WTC11 (cell line): Measurements from ENCODE around the gene PTH1R. TPM values are rescaled to one million over a fixed set of nuclear protein-coding genes. Genes with fewer than 3 reads are reported as not detected.
A peak's percentile ranks its signal among the peaks of the same experiment; 100 is the strongest.

ENCODE experiments used
- ATAC-seq: fragments of 200-7000 bp; cut with Tn5 transposase; 2 replicates; pipeline ENCODE4 v1.10.0; 2021; ENCODE audit warnings: mild to moderate bottlenecking, moderate library complexity
- CTCF ChIA-PET: fragments of 300-600 bp; sonication (Branson Sonifier 250); formaldehyde crosslinking; loops from one replicate; lab custom pipeline; 2021; ENCODE audit warnings: antibody characterized with exemption; lab: Charles Lee
- POLR2A ChIA-PET: fragments of 350-600 bp; sonication (Branson Sonifier 250); formaldehyde crosslinking; loops from one replicate; lab custom pipeline; 2021; ENCODE audit warnings: antibody characterized with exemption; lab: Charles Lee
- DNase-seq: peaks from one replicate; pipeline ENCODE4 v3.0.0; 2021; ENCODE audit warnings: low spot score
- H3K27ac Mint-ChIP-seq: 2 replicates; pipeline ENCODE4 v1.8.0; 2021; ENCODE audit warnings: mixed read lengths
- H3K27me3 Mint-ChIP-seq: 2 replicates; pipeline ENCODE4 v1.8.0; 2021; ENCODE audit warnings: low read depth, mild to moderate bottlenecking, moderate library complexity, mixed read lengths
- H3K36me3 Mint-ChIP-seq: 2 replicates; pipeline ENCODE4 v1.8.0; 2021; ENCODE audit warnings: mixed read lengths
- H3K4me1 Mint-ChIP-seq: 2 replicates; pipeline ENCODE4 v1.8.0; 2022; ENCODE audit warnings: mixed read lengths
- H3K4me3 Mint-ChIP-seq: 2 replicates; pipeline ENCODE4 v1.8.0; 2021; ENCODE audit warnings: mild to moderate bottlenecking, moderate library complexity, mixed read lengths
- H3K9me3 Mint-ChIP-seq: 2 replicates; pipeline ENCODE4 v1.8.0; 2021; ENCODE audit warnings: mixed read lengths
- ATF3 ChIP-seq: sonication (generic); formaldehyde crosslinking; conservative IDR thresholded peaks from 2 replicates; pipeline ENCODE4 v1.8.1; 2022; ENCODE audit warnings: mild to moderate bottlenecking, missing genetic modification reagents
- E2F4 ChIP-seq: sonication (generic); formaldehyde crosslinking; IDR thresholded peaks from 2 replicates; pipeline ENCODE4 v1.8.1; 2022; ENCODE audit warnings: low read depth, mild to moderate bottlenecking, moderate library complexity, missing genetic modification reagents, borderline replicate concordance
- ESRRA ChIP-seq: sonication (generic); formaldehyde crosslinking; IDR thresholded peaks from 2 replicates; pipeline ENCODE4 v1.8.1; 2022; ENCODE audit warnings: mild to moderate bottlenecking, missing genetic modification reagents, borderline replicate concordance
- GTF2I ChIP-seq: fragments of 250-450 bp; sonication (Bioruptor Pico); conservative IDR thresholded peaks from 2 replicates; pipeline ENCODE4 v1.4.0; 2021; ENCODE audit warnings: mild to moderate bottlenecking
- RELA ChIP-seq: sonication (generic); formaldehyde crosslinking; IDR thresholded peaks from 2 replicates; pipeline ENCODE4 v1.8.1; 2022; ENCODE audit warnings: missing genetic modification reagents, mild to moderate bottlenecking, borderline replicate concordance
- TEAD4 ChIP-seq: sonication (generic); formaldehyde crosslinking; IDR thresholded peaks from 2 replicates; pipeline ENCODE4 v1.8.0; 2022; ENCODE audit warnings: mild to moderate bottlenecking, missing genetic modification reagents
- USF1 ChIP-seq: sonication (generic); formaldehyde crosslinking; IDR thresholded peaks from 2 replicates; pipeline ENCODE4 v1.8.0; 2022; ENCODE audit warnings: mild to moderate bottlenecking, missing genetic modification reagents
- ZBTB43 ChIP-seq: sonication (generic); formaldehyde crosslinking; IDR thresholded peaks from 2 replicates; pipeline ENCODE4 v1.8.1; 2023; ENCODE audit warnings: mild to moderate bottlenecking, missing genetic modification reagents
- ZNF232 ChIP-seq: sonication (generic); formaldehyde crosslinking; IDR thresholded peaks from 2 replicates; pipeline ENCODE4 v1.8.0; 2022; ENCODE audit warnings: mild to moderate bottlenecking, missing genetic modification reagents
- ZNF425 ChIP-seq: fragments of 250-450 bp; sonication (Bioruptor Pico); conservative IDR thresholded peaks from 2 replicates; pipeline ENCODE4 v1.9.0; 2021; ENCODE audit warnings: mild to moderate bottlenecking
- ZNF671 ChIP-seq: fragments of 250-450 bp; sonication (Bioruptor Pico); IDR thresholded peaks from 2 replicates; pipeline ENCODE4 v1.8.0; 2021; ENCODE audit warnings: mild to moderate bottlenecking
- total RNA-seq: library from RNA; stranded (reverse); gene quantifications from 3 replicates; pipeline ENCODE4 v1.2.3, GENCODE V29; 2021
- TF ChIP-seq, protein P1 (sequence below): sonication (generic); formaldehyde crosslinking; IDR thresholded peaks from 2 replicates; pipeline ENCODE4 v1.8.1; 2022; ENCODE audit warnings: low read depth, missing genetic modification reagents, borderline replicate concordance
- TF ChIP-seq, protein P2 (sequence below): sonication (generic); formaldehyde crosslinking; IDR thresholded peaks from 2 replicates; pipeline ENCODE4 v1.8.0; 2022; ENCODE audit warnings: mild to moderate bottlenecking, missing genetic modification reagents
- TF ChIP-seq, protein P3 (sequence below): fragments of 250-450 bp; sonication (Bioruptor Pico); IDR thresholded peaks from 2 replicates; pipeline ENCODE4 v1.9.0; 2021; ENCODE audit warnings: mild to moderate bottlenecking

The PTH1R gene
- total RNA-seq, 1 experiment from 2014 or later, result 12.0 TPM

- H3K4me1 Mint-ChIP-seq, result peaks cover 31% of the 10 kb centered on the region
- no peaks in the 10 kb centered on the region for H3K9me3 Mint-ChIP-seq
- CTCF ChIA-PET, result interaction anchor here (0.5 to 4.1 kb wide), 30 partner anchors 8 to 1892 kb away, joined by 3 to 39 read pairs (median 4); partner anchors contain the start of genes CCDC12, NBEAL2, PTPN23 and SETD2
- no peaks in the 10 kb centered on the region for H3K27me3 Mint-ChIP-seq
- peaks cover 13% of the 10 kb centered on the region for H3K36me3 Mint-ChIP-seq
- TF ChIP-seq ATF3 (peak; percentile 46; the same call in 1 of the 2 replicates), TEAD4 (CRISPR knock-in tag) (no peak), ESRRA (CRISPR knock-in tag) (no peak), USF1 (CRISPR knock-in tag) (no peak), ZNF232 (no peak)
- TF ChIP-seq, protein P1, sequence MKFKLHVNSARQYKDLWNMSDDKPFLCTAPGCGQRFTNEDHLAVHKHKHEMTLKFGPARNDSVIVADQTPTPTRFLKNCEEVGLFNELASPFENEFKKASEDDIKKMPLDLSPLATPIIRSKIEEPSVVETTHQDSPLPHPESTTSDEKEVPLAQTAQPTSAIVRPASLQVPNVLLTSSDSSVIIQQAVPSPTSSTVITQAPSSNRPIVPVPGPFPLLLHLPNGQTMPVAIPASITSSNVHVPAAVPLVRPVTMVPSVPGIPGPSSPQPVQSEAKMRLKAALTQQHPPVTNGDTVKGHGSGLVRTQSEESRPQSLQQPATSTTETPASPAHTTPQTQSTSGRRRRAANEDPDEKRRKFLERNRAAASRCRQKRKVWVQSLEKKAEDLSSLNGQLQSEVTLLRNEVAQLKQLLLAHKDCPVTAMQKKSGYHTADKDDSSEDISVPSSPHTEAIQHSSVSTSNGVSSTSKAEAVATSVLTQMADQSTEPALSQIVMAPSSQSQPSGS (CRISPR knock-in tag), result no peak
- no peak overlapping the region for H3K4me3 Mint-ChIP-seq
- H3K27ac Mint-ChIP-seq, result peak overlapping the region; percentile 91; the same call in 1 of the 2 replicates
- POLR2A ChIA-PET, result interaction anchor here (0.6 to 1.0 kb wide), 5 partner anchors 12 to 544 kb away, joined by 3 to 6 read pairs (median 3); partner anchors contain the start of gene CCDC12
- ATAC-seq (peak; percentile 95), DNase-seq (peak; percentile 62)
These were observed 57.8 kb downstream of the PTH1R start for GRCh38 chr3:46935168-46935858.

GRCh38 chr3:46935989-46936558 lies 58.6 kb downstream of the PTH1R start:
- no peaks in the 10 kb centered on the region for H3K27me3 Mint-ChIP-seq
- H3K36me3 Mint-ChIP-seq, result peaks cover 17% of the 10 kb centered on the region
- peaks cover 31% of the 10 kb centered on the region for H3K4me1 Mint-ChIP-seq
- H3K27ac Mint-ChIP-seq, result peak overlapping the region; percentile 70
- no peak overlapping the region for H3K4me3 Mint-ChIP-seq
- no peak for DNase-seq
- no peak for ATAC-seq
- ChIA-PET CTCF (interaction anchor here (0.6 to 4.1 kb wide), 23 partner anchors 8 to 444 kb away, joined by 3 to 39 read pairs (median 4); partner anchors contain the start of genes PTPN23 and SETD2), POLR2A (interaction anchor here (0.6 to 1.0 kb wide), 4 partner anchors 13 to 543 kb away, joined by 3 to 6 read pairs (median 3); partner anchors contain the start of gene CCDC12)
- TF ChIP-seq RELA (CRISPR knock-in tag) (no peak), E2F4 (CRISPR knock-in tag) (no peak), GTF2I (no peak), ZNF425 (CRISPR knock-in tag) (no peak), ESRRA (CRISPR knock-in tag) (no peak), ZNF671 (CRISPR knock-in tag) (no peak), ZBTB43 (CRISPR knock-in tag) (no peak)
- TF ChIP-seq, protein P2, sequence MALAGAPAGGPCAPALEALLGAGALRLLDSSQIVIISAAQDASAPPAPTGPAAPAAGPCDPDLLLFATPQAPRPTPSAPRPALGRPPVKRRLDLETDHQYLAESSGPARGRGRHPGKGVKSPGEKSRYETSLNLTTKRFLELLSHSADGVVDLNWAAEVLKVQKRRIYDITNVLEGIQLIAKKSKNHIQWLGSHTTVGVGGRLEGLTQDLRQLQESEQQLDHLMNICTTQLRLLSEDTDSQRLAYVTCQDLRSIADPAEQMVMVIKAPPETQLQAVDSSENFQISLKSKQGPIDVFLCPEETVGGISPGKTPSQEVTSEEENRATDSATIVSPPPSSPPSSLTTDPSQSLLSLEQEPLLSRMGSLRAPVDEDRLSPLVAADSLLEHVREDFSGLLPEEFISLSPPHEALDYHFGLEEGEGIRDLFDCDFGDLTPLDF (CRISPR knock-in tag), result no peak
- TF ChIP-seq, protein P3, sequence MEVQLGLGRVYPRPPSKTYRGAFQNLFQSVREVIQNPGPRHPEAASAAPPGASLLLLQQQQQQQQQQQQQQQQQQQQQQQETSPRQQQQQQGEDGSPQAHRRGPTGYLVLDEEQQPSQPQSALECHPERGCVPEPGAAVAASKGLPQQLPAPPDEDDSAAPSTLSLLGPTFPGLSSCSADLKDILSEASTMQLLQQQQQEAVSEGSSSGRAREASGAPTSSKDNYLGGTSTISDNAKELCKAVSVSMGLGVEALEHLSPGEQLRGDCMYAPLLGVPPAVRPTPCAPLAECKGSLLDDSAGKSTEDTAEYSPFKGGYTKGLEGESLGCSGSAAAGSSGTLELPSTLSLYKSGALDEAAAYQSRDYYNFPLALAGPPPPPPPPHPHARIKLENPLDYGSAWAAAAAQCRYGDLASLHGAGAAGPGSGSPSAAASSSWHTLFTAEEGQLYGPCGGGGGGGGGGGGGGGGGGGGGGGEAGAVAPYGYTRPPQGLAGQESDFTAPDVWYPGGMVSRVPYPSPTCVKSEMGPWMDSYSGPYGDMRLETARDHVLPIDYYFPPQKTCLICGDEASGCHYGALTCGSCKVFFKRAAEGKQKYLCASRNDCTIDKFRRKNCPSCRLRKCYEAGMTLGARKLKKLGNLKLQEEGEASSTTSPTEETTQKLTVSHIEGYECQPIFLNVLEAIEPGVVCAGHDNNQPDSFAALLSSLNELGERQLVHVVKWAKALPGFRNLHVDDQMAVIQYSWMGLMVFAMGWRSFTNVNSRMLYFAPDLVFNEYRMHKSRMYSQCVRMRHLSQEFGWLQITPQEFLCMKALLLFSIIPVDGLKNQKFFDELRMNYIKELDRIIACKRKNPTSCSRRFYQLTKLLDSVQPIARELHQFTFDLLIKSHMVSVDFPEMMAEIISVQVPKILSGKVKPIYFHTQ (CRISPR knock-in tag), result no peak
- H3K9me3 Mint-ChIP-seq, result no peaks in the 10 kb centered on the region
